HTERT RPE-1 (cell line): ENCODE results near the gene ALDH4A1.

Experiments used
- in situ Hi-C: fragments of 300-500 bp; cut with MboI; formaldehyde crosslinking; loops from 4 replicates; pipeline ENCODE4 v1.14.3; 2020; ENCODE audit warnings: low sequenced_read_pairs

The ALDH4A1 gene

DNA sequence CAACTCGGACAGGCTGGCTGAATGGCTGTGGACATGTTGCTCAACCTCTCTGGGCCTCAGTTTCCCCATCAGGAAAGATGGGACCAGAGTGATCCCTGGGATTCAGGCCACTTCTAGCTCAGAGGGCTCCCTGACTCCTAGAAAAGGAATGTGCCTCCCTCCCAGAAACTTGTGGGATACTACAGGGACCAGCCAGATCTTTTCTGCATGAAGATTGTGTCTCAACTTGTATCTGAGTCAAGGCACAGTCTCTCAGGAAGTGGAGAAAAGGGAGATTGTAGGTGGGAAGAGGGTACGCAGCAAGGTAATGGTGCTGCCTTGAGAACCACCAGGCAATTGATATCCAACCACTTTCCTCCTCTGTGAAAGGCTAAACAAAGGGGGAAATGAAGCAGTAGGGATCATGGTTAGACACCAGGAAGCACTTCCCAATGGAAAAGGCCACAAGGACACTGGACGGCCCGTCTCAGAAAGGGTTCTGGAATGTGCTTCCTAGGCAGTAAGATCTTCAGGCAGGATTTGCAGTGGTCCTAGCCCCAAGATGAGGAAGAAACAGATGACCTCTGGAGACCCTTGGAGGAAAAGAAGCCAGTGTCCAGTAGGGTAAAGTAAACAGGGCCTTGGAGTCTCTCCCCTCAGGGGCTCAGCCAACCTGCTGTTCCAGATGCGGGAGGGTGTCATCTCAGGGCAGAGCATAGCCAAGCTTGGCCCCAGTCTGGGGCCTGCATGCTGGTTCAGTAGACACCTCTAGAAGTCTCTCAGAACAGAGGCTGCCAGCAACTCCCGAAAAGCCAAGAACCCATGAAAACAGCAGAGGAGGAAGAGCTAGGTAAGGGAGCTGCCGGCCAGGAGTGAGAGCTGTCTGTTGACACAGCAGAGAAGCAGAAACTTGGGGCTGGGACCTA lies 37.3 kb upstream of the ALDH4A1 start:
- in situ Hi-C loops: no loop called here

DNA sequence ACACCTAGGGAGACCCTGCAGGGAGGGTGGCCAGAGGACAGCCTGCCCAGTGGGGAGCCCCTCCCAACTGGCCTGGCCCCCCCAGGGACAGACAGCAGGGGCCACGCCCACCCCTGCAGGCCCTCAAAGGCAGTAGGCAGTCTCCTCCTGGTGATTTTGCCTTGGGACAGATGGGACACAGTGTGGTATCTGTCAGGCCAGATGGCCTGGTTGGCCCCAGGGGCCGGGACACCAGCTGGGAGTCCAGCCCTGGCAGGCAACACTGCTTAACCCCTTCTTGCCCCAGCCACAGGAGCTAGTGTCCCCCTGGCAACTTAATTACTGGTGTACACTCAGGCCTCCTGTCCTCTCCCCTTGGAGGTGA lies 36.3 kb upstream of the ALDH4A1 start:
- in situ Hi-C loops: no loop called here

DNA sequence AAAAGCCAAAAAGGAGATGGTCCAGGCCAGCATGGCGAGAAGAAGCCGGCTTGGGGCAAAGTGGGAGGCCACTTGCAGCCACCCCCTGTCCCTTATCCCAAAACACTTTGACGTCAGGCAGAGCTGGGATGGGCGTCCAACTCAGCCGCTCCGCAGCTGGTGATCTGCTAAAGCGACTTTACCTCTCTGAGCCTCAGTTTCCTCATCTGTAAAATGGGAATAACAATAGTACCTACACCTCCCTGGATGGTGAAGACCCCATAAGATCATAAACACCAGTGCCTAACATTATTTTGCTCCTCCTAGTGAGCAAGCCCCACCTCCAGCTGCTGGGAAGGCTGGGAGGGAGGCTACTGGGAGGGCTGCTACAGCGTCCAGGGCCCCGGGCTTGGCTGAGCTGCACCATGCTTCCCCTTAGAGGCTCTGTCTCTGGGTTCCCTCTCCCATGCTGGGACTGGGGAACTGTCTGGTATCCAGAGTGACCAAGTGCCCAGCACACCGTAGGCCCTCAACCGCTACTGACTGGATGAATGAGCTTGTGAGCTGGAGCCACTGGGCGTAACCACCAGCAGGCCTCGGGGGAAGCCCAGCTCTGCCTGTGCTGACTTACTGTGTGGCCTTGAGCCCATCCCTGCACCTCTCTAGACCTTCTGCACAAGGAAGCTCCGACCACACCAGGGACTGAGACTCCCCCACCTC lies 35.8 kb upstream of the ALDH4A1 start:
- in situ Hi-C loops: no loop called here

DNA sequence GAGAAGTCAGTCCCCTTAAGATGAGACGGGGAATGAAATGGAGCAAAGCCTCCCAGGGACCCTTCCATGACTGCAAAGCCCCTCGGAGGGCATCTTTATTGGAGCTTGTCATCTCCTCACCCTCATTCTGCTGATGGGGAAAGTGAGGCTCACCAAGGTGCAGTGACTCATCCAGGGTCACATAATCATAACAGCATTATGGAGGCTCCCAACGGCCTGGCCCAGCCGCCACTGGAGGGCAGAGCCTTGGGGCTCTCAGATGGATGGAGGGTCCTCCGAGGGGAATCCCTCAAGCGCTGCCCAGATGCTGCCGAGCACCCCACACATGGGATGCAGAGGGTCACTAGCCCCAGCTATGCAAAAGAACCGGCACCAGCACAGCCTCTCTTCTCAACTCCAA lies 35.2 kb upstream of the ALDH4A1 start:
- in situ Hi-C loops: no loop called here

DNA sequence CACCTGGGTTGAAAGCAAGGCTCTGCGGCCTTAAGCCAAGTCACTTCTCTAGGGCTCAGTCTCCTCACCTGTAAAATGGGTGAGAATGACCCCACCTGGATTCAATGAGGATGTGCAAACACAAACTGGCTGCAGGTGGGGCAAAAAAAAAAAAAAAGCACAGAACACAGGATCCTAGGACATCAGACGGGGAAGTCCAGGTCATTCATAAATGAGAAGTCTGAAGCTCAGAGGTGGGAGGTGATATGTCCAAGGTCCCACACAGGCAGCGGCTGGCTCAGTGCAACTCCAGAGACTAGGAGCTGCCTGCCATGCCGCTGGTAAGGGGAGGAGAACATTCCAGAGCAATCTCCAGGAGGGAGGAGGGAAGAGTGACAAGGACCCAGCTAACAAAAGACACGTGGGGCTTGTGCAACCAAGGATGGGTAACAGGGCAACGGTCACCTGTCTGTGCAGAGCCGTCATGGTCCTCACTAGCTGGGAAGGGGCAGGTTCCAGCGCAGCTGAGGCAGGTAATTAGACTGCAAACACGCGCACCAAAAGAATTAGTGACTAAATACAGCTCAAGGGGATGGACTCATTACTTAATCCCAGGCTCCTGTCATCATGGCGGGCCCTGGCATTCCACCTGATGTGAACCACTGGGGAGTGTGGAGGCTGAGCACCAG lies 34.6 kb upstream of the ALDH4A1 start:
- in situ Hi-C loops: no loop called here

DNA sequence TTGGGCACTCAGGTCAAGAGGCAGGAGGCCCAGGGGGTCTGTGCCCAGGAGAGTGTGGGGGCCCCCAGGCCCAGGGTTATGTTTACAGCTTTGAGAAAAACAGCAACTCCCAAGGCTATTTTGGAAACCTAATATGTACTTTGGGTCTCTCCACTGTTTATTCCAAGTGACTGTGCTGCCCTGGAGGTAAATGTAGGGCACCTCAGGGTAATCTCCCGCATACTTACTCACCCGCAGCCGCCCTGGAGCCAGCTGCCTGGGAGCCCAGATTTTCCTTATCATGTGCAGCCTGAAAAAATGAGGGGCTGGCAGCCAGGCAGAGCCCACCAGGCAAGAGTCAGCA lies 34.1 kb upstream of the ALDH4A1 start:
- in situ Hi-C loops: no loop called here

DNA sequence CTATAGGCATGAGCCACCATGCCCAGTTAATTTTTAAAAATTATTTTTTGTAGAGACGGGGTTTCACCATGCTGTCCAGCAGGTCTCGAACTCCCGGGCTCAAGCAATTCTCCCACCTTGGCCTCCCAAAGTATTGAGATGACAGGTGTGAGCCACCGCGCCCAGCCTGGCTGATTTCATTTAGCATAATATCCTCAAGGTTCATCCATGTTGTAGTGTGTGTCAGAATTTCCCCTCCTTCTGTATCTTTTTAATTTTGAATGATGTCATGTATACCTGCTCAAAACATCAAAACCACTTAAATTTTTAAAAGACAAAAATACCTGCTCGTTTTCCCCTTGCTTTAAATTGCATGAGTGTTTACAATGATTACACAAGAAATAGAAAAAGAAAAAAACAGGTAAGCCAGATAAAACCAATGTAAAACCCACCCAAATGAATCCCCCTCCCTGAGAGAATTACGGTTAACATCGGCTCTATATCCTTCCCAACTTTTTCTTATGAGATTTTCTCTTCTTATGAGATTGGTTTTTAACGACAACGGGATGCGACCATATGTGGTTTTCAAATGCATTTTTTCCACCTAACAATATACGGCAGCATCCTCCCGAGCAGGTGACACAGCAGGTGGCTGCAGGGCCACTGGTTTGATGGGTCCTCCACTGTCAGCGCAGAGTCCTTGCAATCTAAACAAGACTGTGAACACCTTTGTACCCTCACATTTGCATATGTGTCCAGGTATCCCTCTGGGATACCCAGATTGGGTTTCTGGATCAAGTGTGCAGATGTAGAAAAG lies 32.0 kb upstream of the ALDH4A1 start:
- in situ Hi-C loops: no loop called here

DNA sequence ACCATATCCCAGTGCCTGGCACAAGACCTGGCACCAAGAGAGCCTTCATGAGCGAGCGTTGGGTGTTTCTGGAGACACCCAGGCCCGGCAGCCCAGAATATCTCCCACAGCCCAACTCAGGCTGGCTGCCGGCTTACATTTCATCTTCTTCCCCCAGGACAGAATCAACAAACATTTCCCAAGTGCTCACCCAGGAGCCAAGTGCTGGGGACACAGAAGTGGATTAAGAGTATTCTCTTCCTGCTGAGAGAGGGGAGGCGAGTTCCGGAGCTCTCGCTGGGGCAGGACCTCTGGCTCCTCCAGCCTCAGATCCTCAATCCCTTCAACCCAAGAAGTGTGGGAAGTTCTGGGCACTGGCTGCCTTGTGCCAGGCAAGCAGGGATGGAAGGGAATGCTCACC lies 30.5 kb upstream of the ALDH4A1 start:
- in situ Hi-C loops: no loop called here

DNA sequence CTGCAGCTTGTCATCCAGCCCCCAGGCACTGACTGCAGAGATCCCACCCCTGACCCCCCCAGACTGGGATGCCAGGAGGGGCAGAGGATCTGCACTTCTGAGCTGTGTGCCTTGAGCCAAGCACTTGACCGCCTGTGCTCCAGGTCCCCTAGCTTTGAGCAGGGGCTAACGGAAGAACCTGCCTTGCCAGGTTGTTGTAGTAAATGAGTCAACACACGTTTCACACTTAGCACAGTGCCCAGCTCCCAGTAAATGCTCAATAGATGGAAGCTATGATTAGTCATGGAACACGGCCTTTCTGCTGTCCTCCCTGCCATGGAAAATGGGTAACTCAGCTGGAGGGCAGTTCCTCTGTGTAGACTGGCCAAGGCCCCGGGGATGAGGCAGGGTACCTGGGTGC lies 30.0 kb upstream of the ALDH4A1 start:
- in situ Hi-C loops: no loop called here

DNA sequence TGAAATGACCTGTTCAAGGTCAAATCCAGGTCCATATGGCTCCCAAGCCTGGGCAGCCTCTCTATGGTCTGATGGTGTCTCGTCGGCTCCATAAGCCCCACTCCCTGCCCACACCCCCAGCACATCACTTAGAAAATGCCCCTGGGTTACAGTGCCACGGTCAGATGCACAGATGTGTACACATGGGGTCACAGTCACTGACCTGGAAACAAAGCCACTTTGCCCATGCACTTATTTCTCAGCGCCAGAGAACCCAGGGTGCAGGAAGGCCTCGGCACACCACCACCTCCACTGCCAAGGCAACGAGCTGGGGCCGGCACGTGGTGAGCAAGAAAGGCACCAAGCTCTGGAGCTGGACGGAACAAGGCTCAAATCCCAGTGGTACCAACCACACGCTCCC lies 29.4 kb upstream of the ALDH4A1 start:
- in situ Hi-C loops: no loop called here

DNA sequence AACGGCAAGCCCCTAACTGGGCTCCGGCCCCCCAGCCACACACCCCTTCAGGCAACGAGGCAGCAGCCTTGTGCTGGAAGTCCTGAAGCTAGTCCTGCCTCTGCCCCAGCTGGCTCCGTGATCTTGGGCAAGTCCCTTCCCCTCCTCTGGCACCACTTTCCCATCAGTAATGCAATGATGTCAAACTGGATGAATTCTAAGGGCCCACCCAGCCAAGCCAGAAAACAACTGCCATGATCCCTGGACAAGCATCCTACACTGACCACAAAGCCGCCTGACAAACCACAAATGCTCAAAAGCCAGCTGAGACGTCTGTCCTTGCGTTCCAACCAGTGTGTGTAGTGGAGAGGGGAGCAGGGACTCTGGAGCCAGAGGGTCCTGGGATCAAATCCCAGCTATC lies 27.3 kb upstream of the ALDH4A1 start:
- in situ Hi-C loops: no loop called here

DNA sequence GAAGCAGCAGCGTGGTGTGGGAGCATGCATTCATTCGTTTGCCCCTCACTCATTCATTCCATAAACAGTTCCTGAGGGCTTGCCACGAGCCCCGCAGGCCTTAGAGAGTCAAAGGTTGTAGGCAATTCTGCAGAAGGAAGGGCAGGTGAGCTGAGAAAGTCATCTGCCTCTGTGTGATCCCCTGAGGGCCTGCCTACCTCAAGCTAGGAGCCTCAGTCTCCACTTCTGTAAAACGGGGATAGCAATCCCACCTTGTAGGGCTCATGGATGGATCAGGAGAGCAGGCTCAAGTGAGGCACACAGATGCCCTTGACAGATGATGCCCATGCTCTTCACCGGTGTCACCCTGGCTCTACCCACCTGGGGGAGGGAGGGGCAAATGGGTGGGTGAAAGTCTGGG lies 26.6 kb upstream of the ALDH4A1 start:
- in situ Hi-C loops: no loop called here

DNA sequence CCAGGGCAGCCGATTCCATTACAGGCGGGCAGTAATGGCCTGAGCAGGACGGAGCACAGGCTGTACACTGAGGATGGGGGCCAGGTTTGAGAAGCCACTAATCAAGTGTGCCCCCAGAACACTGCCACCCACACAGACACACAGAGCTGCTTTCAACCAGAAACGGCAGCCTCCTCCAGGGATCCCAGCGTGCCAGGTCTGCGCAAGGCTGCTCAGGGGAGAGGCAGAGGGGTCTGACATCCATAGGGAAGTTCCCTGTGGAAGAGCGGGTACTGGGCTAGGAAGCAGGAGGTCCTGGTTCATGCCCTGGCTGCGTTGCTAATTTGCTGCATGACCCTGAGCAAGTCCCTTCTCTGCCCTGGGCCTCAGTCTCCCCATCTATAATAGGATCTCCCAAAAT lies 26.1 kb upstream of the ALDH4A1 start:
- in situ Hi-C loops: no loop called here

DNA sequence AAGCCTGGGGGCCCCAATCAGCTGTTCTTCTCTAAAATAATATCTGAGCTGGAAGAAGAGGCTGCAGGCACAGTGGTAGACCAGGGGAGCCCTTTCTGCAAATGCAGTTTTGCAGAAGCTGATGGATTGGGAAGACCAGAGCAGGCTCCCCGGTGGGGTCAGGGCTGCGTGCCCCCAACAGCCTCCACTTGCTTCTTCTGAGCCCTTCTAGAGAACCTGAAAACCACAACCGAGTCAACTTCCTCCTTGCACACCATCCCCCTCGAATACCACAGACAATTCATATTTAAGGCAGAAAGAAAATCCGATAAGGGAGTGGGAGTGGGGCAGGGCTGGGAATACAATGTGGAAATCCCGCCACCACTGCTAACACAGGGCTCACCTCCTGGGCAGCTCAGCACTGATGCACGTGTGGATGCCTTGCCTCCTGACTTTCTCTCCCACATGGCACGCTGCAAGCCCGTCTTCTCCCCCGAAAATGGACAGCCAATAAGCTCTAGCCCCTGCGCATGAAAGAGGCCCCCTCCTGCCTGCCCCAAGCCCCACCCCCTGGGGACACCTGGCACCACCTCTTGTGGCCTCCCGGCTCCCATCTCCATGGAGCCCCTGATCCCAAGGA lies 25.4 kb upstream of the ALDH4A1 start:
- in situ Hi-C loops: no loop called here

DNA sequence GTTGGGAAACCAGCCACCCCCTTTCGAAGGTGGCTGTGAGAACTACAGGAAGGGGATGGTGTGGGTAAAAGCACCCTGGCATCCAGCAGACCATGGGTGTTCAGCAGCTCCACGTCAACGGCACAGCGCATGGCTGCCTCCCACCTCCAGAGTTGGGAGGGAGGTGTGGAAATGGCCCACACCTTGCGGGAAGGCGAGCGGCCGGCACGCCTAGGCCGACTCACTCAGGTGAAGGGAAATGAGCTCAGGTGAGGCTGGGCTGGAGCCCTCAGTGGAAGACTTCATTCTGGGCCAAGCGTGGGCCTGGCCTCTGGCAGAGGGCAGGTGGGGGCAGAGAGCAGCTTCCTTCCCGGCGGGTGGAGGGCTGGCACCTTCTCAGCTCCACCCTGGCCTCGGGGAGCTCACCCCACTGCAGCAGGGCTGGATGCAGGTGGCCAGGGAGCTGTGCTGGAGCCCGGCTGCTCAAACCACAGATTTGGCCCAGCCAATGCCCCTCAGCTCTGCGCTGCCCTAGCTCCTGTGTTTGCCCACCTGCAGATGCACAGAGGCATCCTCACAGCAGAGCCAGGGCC lies 24.8 kb upstream of the ALDH4A1 start:
- in situ Hi-C loops: no loop called here

DNA sequence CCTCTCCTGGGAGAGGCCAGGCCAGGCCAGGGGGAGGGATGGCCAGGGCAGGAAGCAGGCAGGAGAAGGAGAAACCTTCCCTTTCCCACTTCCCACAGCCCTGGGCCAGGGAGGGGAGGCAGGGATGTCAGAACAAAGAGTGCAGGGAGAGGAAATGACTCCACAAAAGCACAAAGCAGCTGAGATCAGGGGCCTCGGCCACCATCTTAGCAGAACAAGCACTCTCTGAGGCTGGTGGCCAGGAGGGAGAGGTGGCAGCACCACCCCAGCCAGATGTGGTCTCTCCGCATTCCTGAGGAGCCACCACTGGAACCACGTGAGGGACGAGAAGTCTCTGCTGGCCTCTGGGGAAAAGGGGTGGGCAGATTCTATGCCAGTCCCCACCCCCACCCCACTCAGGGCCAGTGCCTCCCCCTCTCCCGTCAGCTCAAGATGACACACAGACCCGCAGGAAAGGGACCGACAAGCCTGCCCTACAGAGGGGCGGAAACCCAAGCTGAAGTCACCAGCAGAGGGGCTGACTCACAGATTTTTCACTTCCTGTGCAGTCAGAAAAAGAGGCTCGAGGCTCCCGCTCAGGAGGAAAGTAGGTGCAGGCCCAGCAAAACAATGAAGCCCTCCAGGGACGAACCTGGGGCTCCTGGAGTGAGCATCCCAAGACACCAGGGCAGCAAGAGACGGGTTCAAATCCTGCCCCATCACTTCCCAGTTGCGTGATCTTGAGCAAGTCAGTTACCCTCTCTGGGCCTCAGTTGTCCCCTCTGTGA lies 24.1 kb upstream of the ALDH4A1 start:
- in situ Hi-C loops: no loop called here

DNA sequence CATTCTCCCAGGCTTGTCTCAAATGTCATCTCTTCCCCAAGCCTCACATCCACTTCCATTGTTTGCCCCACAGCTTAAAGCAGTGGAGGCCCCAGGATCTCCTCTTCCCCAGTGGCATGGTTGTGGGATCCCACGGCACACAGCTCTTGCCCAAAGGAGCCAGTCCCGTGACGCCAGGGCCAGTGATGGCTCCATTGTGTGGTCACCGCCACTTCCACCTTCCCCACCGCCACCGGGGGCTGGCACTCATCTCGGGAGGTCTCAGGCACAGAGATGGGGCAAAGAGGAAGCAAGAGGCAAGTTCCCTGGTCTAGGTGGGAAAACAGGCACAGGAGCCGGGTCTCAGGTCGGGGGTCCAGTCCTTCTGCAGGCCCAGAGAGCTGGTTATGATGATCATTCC lies 22.9 kb upstream of the ALDH4A1 start:
- in situ Hi-C loops: no loop called here

DNA sequence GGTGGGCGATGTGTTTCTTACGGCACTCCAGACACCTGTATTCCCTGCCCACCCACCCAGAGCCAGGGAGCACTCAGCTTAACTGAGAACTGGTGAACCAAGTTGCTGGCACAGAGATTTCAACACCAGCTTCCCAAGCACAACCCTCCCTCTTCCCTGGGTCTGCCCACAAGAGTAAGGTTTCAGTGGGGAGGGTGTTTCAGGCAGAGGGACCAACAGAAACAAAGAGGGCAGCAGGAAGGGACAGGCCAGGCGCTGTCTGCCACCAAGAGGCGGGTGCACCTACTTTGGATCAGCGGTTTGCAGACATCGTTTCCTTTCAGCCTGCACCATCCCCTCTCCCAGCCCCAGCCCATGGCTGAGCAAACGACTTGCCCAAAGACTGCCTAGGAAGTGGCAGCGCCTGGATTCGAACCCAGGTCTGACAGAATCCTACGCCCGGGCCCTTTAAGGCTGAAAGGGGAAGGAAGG lies 21.9 kb upstream of the ALDH4A1 start:
- in situ Hi-C loops: no loop called here

DNA sequence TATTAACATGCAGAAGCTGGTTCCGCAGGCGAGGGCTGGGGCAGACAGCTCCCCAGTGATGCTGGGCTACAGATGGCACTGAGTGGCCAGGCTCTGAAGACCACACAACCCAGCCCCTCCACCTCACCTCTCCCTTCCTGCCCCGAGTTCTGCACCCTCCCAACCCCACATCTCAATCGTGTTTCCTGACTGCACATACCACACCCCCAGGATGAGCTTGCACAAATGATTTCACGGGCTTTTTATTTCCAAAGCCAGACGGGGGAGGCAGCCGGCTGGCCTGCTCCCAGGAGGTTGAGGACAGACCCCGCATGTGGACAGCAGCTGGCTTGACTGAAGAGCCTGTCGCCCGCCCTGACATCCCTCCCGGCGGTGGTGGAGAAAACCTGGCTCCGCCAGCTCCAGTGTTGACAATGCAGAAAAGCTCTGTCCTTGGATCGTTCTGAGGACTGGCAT lies 21.4 kb upstream of the ALDH4A1 start:
- in situ Hi-C loops: no loop called here
